Hepatocyte (in vitro differentiated cells): ENCODE measurements around the gene SMYD1.

Experiments
- CTCF ChIP-seq: fragments of 200-600 bp; sonication (generic); IDR thresholded peaks from 2 replicates; pipeline ENCODE4 v1.5.1; 2016; ENCODE audit warnings: antibody characterized with exemption, mild to moderate bottlenecking; ENCODE audit not compliant: poor library complexity
- EZH2 ChIP-seq: fragments of 200-600 bp; sonication (generic); IDR thresholded peaks from 2 replicates; pipeline ENCODE4 v1.6.1; 2016; ENCODE audit warnings: antibody characterized with exemption, mild to moderate bottlenecking, borderline replicate concordance
- EZH2phosphoT487 ChIP-seq: fragments of 200-600 bp; sonication (generic); IDR thresholded peaks from one replicate; pipeline ENCODE4 v1.6.1; 2018; ENCODE audit warnings: antibody characterized with exemption, mild to moderate bottlenecking, low read depth, moderate library complexity; ENCODE audit not compliant: unreplicated experiment, severe bottlenecking

- TF ChIP-seq CTCF (no peak), EZH2 (no peak), EZH2phosphoT487 (no peak)
Observed at GRCh38 chr2:88060907-88061275, 6.7 kb upstream of the SMYD1 start.
